ENCODE measurements around the gene ABCD2.
"Not testable (repeated sequence)": the region's sequence is repeated elsewhere in the genome, so short reads cannot be mapped to it uniquely, and the experiment has no call there.

The ABCD2 gene

DNA sequence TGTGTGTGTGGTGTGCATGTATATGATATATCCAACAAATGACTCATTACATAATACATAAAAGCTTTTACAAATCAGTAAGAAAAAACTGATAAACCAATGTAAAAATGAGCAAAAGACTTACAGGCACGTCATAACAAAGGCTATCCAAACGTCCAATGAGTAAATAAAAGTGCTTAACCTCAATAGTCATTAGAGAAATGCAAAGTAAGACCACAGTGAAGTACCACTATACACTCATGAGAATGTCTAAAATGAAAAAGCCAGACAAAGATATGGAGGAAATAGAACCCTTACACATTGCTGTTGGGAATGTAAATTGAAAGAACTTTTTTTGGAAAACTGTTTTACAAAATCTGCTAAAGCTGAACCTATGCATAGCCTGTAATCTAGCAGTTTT, 7.8 kb downstream of the ABCD2 start:
- DNase-seq (ENCODE audit: low read depth), result no peak

GRCh38 chr12:39610436-39611025, 9.1 kb downstream of the ABCD2 start:
- no peak for DNase-seq (ENCODE audit: low read depth)

DNA sequence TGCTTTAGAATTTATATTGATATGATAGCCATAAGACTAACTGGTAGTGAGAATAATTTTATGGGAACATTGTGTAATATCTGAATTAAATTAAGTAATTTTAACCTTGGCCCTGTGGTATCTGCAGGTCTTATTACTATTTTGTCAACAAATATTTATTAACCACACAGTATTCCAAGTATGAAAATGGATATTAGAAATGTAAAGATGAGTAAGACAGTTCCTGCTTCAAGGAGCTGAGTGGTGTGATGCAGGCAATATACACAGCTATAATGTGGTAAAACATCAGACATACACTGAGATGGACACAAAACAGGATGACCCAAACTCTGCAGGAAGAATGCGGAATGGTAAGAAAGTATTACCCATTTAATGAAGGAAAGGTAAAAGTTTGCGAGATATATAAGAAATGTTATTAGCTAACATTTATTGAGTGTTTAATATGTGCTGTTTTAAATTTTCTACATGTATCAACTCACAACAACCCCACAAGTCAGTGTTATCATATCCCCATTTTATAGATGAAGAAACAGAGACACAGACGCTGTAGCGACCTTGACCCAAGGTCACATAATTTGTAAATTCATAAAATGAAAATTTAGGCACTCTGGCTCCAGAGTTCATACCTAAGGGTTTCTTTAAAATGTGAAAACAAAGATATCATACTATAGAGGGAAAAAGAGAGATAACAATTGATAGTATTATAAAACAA, 12.7 kb downstream of the ABCD2 start:
- no peak for DNase-seq (ENCODE audit: low read depth)

GRCh38 chr12:39605996-39606395, 13.6 kb downstream of the ABCD2 start:
- DNase-seq (ENCODE audit: low read depth), result peak; percentile 2

GRCh38 chr12:39605501-39605900, 14.1 kb downstream of the ABCD2 start:
- no peak for DNase-seq (ENCODE audit: low read depth)

DNA sequence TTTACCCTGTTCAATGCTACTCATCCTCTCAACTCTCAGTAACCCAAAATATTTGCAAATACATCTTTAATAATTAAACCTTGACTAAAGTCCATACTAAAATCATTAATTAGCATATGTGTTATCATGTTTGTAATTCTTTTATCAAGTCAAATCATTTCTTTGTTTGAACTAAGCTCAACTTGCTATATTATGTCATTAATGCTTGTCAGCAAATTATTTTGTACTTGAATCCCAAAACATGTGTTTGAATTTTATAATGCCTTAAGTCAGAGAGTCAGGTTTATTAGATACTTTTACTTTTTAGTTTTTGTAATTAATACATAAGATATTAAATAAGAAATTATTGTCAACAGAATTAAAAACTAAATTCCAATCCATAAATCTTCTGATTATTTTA, 16.5 kb downstream of the ABCD2 start:
- no peak for DNase-seq (ENCODE audit: low read depth)

DNA sequence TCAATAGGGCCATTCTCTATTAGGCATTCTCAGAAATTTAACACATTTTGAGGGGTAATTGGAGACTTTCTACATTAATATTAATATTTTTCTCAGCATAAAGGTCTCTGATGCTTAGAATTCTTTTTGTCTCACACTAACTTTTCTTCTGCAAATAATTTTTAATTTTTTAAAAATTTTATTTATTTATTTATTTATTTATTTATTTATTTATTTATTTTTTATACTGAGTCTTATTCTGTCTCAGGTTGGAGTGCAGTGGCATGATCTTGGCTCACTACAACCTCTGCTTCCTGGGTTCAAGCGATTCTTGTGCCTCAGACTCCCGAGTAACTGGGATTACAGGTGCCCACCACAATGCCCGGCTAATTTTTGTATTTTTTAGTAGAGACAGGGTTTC, 17.7 kb downstream of the ABCD2 start:
- not testable (repeated sequence) for DNase-seq (ENCODE audit: low read depth)

GRCh38 chr12:39595928-39596327, 23.7 kb downstream of the ABCD2 start:
- DNase-seq (ENCODE audit: low read depth), result no peak

GRCh38 chr12:39592295-39592694, 27.3 kb downstream of the ABCD2 start:
- DNase-seq (ENCODE audit: low read depth), result no peak

- no peak for DNase-seq (ENCODE audit: low read depth)
Measured at GRCh38 chr12:39588348-39588747, 31.3 kb downstream of the ABCD2 start.

- peak; percentile 7 for DNase-seq (ENCODE audit: low read depth)
Measured at GRCh38 chr12:39587225-39587624, 32.4 kb downstream of the ABCD2 start.

DNA sequence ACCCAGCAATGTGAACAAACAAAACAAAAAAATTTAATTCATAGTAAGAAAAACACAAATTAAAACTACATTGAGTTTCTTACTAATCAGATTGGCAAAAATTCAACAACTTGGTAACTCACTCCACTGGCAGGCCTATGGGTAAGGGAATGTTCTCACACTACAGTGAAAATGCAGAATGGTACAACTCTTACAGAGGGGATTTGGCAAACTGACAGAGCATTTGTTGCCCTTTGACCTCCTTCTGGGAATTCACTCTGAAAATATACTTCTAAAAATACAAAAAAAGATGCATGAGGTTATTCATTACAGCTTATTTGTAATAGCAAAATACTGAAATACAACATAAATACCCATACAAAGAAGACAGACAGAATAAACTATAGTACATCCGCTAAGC, 32.8 kb downstream of the ABCD2 start:
- no peak for DNase-seq (ENCODE audit: low read depth)

DNA sequence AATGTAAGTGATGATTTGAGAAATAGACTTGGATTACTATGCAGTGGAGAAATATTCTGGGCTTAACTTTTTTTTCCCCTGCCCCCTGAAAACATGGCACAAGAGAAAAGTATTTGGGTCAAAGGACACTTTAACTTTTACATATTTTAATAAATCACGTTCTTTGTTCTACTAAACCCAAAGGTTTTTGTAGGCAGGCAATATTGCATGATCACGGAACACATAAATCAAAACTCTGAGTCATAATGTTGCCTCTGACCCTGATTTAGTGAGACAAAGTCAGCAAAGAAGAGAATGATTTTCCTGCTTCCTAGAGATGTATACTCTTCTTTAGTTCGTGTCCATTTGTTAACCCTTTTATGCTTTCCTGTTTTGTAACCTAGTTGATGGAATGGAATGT, 38.0 kb downstream of the ABCD2 start:
- DNase-seq (ENCODE audit: low read depth), result no peak

DNA sequence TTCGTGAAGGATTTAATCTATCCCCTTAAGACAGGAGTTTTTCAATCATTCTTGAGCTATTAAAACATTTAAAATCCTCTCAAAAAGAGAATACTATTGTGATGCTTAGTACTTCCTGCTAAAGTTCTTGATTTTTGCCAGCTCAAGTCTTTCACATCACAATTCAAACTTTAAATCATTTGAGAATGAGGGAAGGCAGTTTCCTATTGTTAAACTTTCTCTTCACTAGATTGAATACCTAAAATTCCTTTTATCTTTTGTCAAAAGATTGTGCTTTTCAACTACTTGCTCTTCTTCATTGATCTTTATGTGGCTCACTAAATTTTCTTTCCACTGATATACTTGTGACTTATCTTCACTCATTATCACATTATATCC, 44.1 kb downstream of the ABCD2 start:
- DNase-seq (ENCODE audit: low read depth), result no peak

- no peak for DNase-seq (ENCODE audit: low read depth)
Measured at GRCh38 chr12:39574785-39575497, 44.7 kb downstream of the ABCD2 start.

GRCh38 chr12:39574378-39574777, 45.2 kb downstream of the ABCD2 start:
- DNase-seq (ENCODE audit: low read depth), result no peak

DNA sequence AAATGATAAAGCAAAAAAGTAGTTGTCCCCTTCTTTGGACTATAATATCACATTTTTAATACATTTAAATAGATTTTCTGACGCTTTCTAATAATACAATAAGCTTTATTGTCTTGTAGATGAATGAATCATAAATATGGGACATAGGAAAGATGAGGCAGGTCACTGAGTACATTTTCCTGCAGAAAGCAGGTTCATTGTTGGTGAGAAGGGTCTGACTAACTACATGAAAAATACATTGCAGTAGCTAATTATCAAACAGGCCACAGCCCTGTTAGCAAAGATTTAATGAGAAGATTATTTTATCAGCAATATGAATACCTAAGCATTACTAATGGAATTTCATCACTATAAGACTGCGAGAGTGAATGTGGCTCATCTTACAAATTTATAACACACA, 45.6 kb downstream of the ABCD2 start:
- no peak for DNase-seq (ENCODE audit: low read depth)

- DNase-seq (ENCODE audit: low read depth), result no peak
Measured at GRCh38 chr12:39572551-39572950, 47.1 kb downstream of the ABCD2 start.

DNA sequence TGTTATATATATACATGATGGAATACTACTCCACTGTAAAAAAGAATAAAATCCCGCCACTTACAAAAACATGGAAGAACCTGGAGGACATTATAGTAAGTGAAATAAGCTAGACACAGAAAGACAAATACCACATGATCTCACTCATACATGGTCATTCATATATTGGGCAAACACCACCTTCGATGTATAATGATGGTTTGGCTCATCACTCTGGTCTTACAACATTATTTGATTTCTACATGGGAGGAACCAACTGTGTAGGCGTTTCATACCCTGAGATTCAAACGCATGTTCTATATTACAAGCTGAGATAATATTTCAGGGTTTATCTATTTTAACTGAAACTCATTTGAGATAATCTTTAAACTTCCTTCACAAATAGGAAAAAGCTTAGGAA, 48.3 kb downstream of the ABCD2 start:
- DNase-seq (ENCODE audit: low read depth), result no peak

GRCh38 chr12:39553476-39553875, 66.1 kb downstream of the ABCD2 start:
- no peak for DNase-seq (ENCODE audit: low read depth)

DNA sequence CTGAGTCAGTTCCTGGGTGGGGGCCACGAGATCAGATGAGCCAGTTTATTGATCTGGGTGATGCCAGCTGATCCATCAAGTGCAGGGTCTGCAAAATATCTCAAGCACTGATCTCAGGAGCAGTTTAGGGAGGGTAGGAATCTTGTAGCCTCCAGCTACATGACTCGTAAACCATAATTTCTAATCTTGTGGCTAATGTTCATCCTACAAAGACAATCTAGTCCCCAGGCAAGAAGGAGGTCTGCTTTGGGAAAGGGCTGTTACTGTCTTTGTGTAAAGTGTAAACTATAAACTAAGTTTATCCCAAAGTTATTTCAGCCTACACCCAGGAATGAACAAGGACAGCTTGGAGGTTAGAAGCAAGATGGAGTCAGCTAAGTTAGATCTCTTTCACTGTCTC, 75.4 kb downstream of the ABCD2 start:
- DNase-seq (ENCODE audit: low read depth), result not testable (repeated sequence)

- DNase-seq (ENCODE audit: low read depth), result no peak
Measured at GRCh38 chr12:39541471-39541870, 78.1 kb downstream of the ABCD2 start.

DNA sequence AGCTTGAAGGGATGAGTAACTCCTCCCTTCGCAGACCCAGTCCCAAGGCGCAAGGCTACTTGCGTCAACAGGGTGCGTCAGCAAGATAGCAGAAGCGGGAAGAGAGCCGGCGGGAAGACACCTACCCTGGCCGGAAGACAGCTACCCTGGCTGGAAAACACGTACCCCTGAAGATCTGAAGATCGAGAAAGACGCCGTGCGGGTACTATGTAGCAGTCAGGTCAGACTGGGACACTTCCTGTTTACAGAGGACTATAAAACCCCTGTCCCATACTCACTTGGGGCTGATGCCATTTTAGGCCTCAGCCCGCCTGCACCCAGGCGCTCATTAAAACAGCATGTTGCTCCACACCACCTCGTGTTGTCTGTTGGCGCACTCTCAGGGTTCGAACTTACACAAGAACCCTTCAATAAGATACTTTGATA, 80.9 kb downstream of the ABCD2 start:
- DNase-seq (ENCODE audit: low read depth), result no peak

All from EH (cell line).